Ishikawa (cell line): Measurements from ENCODE around the gene HMX2.

Source experiments
- CEBPB ChIP-seq: IDR thresholded peaks from 2 replicates; pipeline ENCODE4 v1.6.1; 2012
- CREB1 ChIP-seq: IDR thresholded peaks from 2 replicates; pipeline ENCODE4 v1.6.1; 2012; ENCODE audit warnings: low read depth
- EP300 ChIP-seq: IDR thresholded peaks from 2 replicates; pipeline ENCODE4 v1.6.1; 2012; ENCODE audit warnings: borderline replicate concordance
- NFIC ChIP-seq: IDR thresholded peaks from 2 replicates; pipeline ENCODE4 v1.6.1; 2012
- RAD21 ChIP-seq: IDR thresholded peaks from 2 replicates; pipeline ENCODE4 v1.6.1; 2012; ENCODE audit warnings: low read depth
- TAF1 ChIP-seq: IDR thresholded peaks from 2 replicates; pipeline ENCODE4 v1.6.1; 2012; ENCODE audit warnings: low read depth, mild to moderate bottlenecking
- TCF12 ChIP-seq: IDR thresholded peaks from 2 replicates; pipeline ENCODE4 v1.6.1; 2012; ENCODE audit warnings: low read depth
- TEAD4 ChIP-seq: IDR thresholded peaks from 2 replicates; pipeline ENCODE4 v1.6.1; 2012
- USF1 ChIP-seq: IDR thresholded peaks from 2 replicates; pipeline ENCODE4 v1.6.1; 2012
- YY1 ChIP-seq: IDR thresholded peaks from 2 replicates; pipeline ENCODE4 v1.6.1; 2012; ENCODE audit warnings: low read depth
- ZBTB7A ChIP-seq: IDR thresholded peaks from 2 replicates; pipeline ENCODE4 v1.6.1; 2012; ENCODE audit warnings: low read depth
- TF ChIP-seq, protein P1 (sequence below): IDR thresholded peaks from 2 replicates; pipeline ENCODE4 v1.6.1; 2012
- TF ChIP-seq, protein P2 (sequence below): IDR thresholded peaks from 2 replicates; pipeline ENCODE4 v1.6.1; 2012; ENCODE audit warnings: low read depth, mild to moderate bottlenecking

DNA sequence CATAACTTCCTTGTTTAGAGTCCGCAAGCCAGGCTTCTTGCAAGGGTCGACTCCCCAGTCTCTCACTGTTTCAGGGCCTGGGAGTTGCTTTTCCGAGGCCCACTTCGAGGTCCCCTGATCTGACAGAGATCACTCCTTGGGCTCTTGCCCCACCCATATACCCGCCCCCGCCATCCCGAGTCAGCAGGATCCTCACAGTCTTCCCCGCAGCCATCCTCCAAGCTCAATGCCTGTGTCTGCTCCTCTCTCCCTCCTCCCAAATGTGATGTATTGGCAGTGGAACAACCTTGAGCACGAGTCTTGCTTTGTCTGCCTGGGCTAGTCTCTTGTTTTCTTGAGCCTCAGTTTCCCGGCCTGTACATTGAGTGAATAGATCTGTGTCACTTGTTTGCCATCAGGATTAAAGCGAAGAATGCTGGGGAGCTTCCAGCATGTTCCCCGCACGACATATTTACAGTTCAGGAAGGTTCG, 2.4 kb upstream of the HMX2 start:
- TF ChIP-seq EP300: no peak
- no peak for TF ChIP-seq YY1
- TF ChIP-seq, protein P1, sequence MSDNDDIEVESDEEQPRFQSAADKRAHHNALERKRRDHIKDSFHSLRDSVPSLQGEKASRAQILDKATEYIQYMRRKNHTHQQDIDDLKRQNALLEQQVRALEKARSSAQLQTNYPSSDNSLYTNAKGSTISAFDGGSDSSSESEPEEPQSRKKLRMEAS: no peak
- TF ChIP-seq NFIC: no peak
- no peak for TF ChIP-seq RAD21
- TF ChIP-seq TAF1: no peak
- no peak for TF ChIP-seq TCF12
- no peak for TF ChIP-seq TEAD4
- TF ChIP-seq, protein P2, sequence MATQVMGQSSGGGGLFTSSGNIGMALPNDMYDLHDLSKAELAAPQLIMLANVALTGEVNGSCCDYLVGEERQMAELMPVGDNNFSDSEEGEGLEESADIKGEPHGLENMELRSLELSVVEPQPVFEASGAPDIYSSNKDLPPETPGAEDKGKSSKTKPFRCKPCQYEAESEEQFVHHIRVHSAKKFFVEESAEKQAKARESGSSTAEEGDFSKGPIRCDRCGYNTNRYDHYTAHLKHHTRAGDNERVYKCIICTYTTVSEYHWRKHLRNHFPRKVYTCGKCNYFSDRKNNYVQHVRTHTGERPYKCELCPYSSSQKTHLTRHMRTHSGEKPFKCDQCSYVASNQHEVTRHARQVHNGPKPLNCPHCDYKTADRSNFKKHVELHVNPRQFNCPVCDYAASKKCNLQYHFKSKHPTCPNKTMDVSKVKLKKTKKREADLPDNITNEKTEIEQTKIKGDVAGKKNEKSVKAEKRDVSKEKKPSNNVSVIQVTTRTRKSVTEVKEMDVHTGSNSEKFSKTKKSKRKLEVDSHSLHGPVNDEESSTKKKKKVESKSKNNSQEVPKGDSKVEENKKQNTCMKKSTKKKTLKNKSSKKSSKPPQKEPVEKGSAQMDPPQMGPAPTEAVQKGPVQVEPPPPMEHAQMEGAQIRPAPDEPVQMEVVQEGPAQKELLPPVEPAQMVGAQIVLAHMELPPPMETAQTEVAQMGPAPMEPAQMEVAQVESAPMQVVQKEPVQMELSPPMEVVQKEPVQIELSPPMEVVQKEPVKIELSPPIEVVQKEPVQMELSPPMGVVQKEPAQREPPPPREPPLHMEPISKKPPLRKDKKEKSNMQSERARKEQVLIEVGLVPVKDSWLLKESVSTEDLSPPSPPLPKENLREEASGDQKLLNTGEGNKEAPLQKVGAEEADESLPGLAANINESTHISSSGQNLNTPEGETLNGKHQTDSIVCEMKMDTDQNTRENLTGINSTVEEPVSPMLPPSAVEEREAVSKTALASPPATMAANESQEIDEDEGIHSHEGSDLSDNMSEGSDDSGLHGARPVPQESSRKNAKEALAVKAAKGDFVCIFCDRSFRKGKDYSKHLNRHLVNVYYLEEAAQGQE: no peak
- TF ChIP-seq CREB1: no peak
- no peak for TF ChIP-seq ZBTB7A
- no peak for TF ChIP-seq USF1
- no peak for TF ChIP-seq CEBPB
